WTC11 (cell line): ENCODE measurements around the gene PTGS1. TPM values are rescaled to one million over a fixed set of nuclear protein-coding genes. Genes with fewer than 3 reads are reported as not detected.

Source experiments
- CREB1 ChIP-seq: sonication (generic); formaldehyde crosslinking; IDR thresholded peaks from 2 replicates; pipeline ENCODE4 v1.8.0; 2023; ENCODE audit warnings: mild to moderate bottlenecking, missing genetic modification reagents
- CREM ChIP-seq: sonication (generic); formaldehyde crosslinking; IDR thresholded peaks from 2 replicates; pipeline ENCODE4 v1.8.1; 2022; ENCODE audit warnings: mild to moderate bottlenecking, missing genetic modification reagents, moderate library complexity
- ESRRA ChIP-seq: sonication (generic); formaldehyde crosslinking; IDR thresholded peaks from 2 replicates; pipeline ENCODE4 v1.8.1; 2022; ENCODE audit warnings: mild to moderate bottlenecking, missing genetic modification reagents, borderline replicate concordance
- GRHL2 ChIP-seq: fragments of 250-450 bp; sonication (Bioruptor Pico); IDR thresholded peaks from 2 replicates; pipeline ENCODE4 v1.8.0; 2022; ENCODE audit warnings: mild to moderate bottlenecking, moderate library complexity; ENCODE audit not compliant: insufficient replicate concordance, severe bottlenecking
- HMGA2 ChIP-seq: fragments of 250-450 bp; sonication (Bioruptor Pico); IDR thresholded peaks from 2 replicates; pipeline ENCODE4 v1.4.0; 2021; ENCODE audit warnings: mild to moderate bottlenecking, moderate library complexity
- JAZF1 ChIP-seq: fragments of 250-450 bp; sonication (Bioruptor Pico); IDR thresholded peaks from 2 replicates; pipeline ENCODE4 v1.9.0; 2021; ENCODE audit warnings: moderate library complexity, mild to moderate bottlenecking, inconsistent platforms
- NFATC4 ChIP-seq: fragments of 250-450 bp; sonication (Bioruptor Pico); IDR thresholded peaks from 2 replicates; pipeline ENCODE4 v1.9.0; 2021; ENCODE audit warnings: mild to moderate bottlenecking
- OVOL2 ChIP-seq: fragments of 250-450 bp; sonication (Bioruptor Pico); IDR thresholded peaks from 2 replicates; pipeline ENCODE4 v1.9.0; 2021; ENCODE audit warnings: mild to moderate bottlenecking, borderline replicate concordance
- SMAD4 ChIP-seq: sonication (generic); formaldehyde crosslinking; IDR thresholded peaks from 2 replicates; pipeline ENCODE4 v1.8.0; 2022; ENCODE audit warnings: mild to moderate bottlenecking, missing genetic modification reagents
- TCF7 ChIP-seq: sonication (generic); formaldehyde crosslinking; IDR thresholded peaks from 2 replicates; pipeline ENCODE4 v1.8.0; 2022; ENCODE audit warnings: mild to moderate bottlenecking, low read depth, missing genetic modification reagents, moderate library complexity
- ZBTB21 ChIP-seq: sonication (generic); formaldehyde crosslinking; IDR thresholded peaks from 2 replicates; pipeline ENCODE4 v1.8.1; 2023; ENCODE audit warnings: mild to moderate bottlenecking, missing genetic modification reagents, borderline replicate concordance
- ZNF232 ChIP-seq: sonication (generic); formaldehyde crosslinking; IDR thresholded peaks from 2 replicates; pipeline ENCODE4 v1.8.0; 2022; ENCODE audit warnings: mild to moderate bottlenecking, missing genetic modification reagents
- ZNF317 ChIP-seq: sonication (generic); formaldehyde crosslinking; IDR thresholded peaks from 2 replicates; pipeline ENCODE4 v1.8.1; 2023; ENCODE audit warnings: low read depth, mild to moderate bottlenecking, moderate library complexity, missing genetic modification reagents, borderline replicate concordance
- ZNF396 ChIP-seq: fragments of 250-450 bp; sonication (Bioruptor Pico); IDR thresholded peaks from 2 replicates; pipeline ENCODE4 v1.8.0; 2021; ENCODE audit warnings: mild to moderate bottlenecking, moderate library complexity, borderline replicate concordance
- ZNF416 ChIP-seq: fragments of 250-450 bp; sonication (Bioruptor Pico); IDR thresholded peaks from 2 replicates; pipeline ENCODE4 v1.9.0; 2021; ENCODE audit warnings: mild to moderate bottlenecking, inconsistent platforms
- total RNA-seq: library from RNA; stranded (reverse); gene quantifications from 3 replicates; pipeline ENCODE4 v1.2.3, GENCODE V29; 2021
- TF ChIP-seq, protein P1 (sequence below): fragments of 250-450 bp; sonication (Bioruptor Pico); IDR thresholded peaks from 2 replicates; pipeline ENCODE4 v1.8.0; 2021; ENCODE audit warnings: mild to moderate bottlenecking
- TF ChIP-seq, protein P2 (sequence below): sonication (generic); formaldehyde crosslinking; IDR thresholded peaks from 2 replicates; pipeline ENCODE4 v1.8.0; 2022; ENCODE audit warnings: mild to moderate bottlenecking, missing genetic modification reagents
- TF ChIP-seq, protein P3 (sequence below): fragments of 250-450 bp; sonication (Bioruptor Pico); IDR thresholded peaks from 2 replicates; pipeline ENCODE4 v1.9.0; 2021; ENCODE audit warnings: mild to moderate bottlenecking
- TF ChIP-seq, protein P4 (sequence below): sonication (generic); formaldehyde crosslinking; IDR thresholded peaks from 2 replicates; pipeline ENCODE4 v1.8.0; 2023; ENCODE audit warnings: missing genetic modification reagents
- TF ChIP-seq, protein P5 (sequence below): fragments of 250-450 bp; sonication (Bioruptor Pico); IDR thresholded peaks from 2 replicates; pipeline ENCODE4 v1.9.0; 2021; ENCODE audit warnings: mild to moderate bottlenecking, borderline replicate concordance
- TF ChIP-seq, protein P6 (sequence below): fragments of 250-450 bp; sonication (Bioruptor Pico); IDR thresholded peaks from 2 replicates; pipeline ENCODE4 v2.1.2; 2022; ENCODE audit warnings: mild to moderate bottlenecking, moderate library complexity
- TF ChIP-seq, protein P7 (sequence below): sonication (generic); formaldehyde crosslinking; IDR thresholded peaks from 2 replicates; pipeline ENCODE4 v1.8.0; 2022; ENCODE audit warnings: mild to moderate bottlenecking, missing genetic modification reagents
- TF ChIP-seq, protein P8 (sequence below): sonication (generic); formaldehyde crosslinking; IDR thresholded peaks from 2 replicates; pipeline ENCODE4 v1.8.1; 2022; ENCODE audit warnings: mild to moderate bottlenecking, moderate library complexity, missing genetic modification reagents
- TF ChIP-seq, protein P9 (sequence below): sonication (generic); formaldehyde crosslinking; IDR thresholded peaks from 2 replicates; pipeline ENCODE4 v1.8.1; 2022; ENCODE audit warnings: low read depth, missing genetic modification reagents, borderline replicate concordance

PTGS1 gene
- total RNA-seq, 1 experiment from 2014 or later, result 1.0 TPM

DNA sequence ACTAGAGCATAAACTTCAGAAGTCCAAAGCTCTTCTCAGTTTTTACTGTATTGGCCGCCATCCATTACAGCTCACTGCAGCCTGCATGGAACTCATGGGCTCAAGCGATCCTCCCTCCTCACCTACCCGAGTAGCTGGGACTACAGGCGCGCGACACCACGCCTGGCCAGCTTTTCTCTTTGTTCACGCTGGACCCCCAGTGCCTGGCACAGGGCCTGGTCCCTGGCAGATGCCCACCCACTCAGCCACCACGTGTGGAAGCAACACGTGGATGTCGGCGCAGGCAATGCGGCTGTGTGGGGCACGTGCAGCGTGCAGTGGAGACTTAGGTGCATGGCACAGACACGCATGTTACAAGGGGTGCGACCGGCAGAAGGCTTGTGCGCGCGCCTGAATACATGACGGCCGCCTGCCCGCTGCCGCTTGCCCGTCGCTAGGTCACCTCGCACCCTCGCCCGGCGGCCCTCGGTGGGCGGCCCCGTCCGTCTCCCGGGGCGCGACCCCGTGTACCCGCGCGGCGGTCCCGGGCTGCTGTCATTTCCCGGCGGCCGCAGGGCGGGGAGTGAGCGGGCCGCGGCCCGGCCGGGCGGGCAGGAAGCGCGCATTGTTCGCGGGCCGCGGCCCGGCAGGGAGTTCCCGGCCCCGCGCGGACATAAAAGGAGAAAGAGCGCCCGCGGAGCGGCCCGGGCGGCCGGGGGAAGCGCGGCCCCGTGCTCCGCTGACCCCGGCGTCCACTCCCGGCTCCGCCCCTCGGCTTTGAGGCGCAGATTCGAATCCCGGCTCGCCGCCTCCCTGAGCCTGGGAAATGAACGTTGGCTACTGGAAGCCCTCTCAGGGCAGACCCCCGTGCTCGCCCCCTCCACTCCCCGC lies 24.1 kb upstream of the PTGS1 start (continued):
- TF ChIP-seq, protein P1, sequence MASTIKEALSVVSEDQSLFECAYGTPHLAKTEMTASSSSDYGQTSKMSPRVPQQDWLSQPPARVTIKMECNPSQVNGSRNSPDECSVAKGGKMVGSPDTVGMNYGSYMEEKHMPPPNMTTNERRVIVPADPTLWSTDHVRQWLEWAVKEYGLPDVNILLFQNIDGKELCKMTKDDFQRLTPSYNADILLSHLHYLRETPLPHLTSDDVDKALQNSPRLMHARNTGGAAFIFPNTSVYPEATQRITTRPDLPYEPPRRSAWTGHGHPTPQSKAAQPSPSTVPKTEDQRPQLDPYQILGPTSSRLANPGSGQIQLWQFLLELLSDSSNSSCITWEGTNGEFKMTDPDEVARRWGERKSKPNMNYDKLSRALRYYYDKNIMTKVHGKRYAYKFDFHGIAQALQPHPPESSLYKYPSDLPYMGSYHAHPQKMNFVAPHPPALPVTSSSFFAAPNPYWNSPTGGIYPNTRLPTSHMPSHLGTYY (CRISPR knock-in tag), result no peak
- TF ChIP-seq, protein P2, sequence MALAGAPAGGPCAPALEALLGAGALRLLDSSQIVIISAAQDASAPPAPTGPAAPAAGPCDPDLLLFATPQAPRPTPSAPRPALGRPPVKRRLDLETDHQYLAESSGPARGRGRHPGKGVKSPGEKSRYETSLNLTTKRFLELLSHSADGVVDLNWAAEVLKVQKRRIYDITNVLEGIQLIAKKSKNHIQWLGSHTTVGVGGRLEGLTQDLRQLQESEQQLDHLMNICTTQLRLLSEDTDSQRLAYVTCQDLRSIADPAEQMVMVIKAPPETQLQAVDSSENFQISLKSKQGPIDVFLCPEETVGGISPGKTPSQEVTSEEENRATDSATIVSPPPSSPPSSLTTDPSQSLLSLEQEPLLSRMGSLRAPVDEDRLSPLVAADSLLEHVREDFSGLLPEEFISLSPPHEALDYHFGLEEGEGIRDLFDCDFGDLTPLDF (CRISPR knock-in tag), result no peak
- TF ChIP-seq TCF7, result no peak
- TF ChIP-seq ZNF317 (CRISPR knock-in tag), result no peak
- TF ChIP-seq CREM (CRISPR knock-in tag), result no peak
- no peak for TF ChIP-seq ZBTB21 (CRISPR knock-in tag)
- TF ChIP-seq, protein P3, sequence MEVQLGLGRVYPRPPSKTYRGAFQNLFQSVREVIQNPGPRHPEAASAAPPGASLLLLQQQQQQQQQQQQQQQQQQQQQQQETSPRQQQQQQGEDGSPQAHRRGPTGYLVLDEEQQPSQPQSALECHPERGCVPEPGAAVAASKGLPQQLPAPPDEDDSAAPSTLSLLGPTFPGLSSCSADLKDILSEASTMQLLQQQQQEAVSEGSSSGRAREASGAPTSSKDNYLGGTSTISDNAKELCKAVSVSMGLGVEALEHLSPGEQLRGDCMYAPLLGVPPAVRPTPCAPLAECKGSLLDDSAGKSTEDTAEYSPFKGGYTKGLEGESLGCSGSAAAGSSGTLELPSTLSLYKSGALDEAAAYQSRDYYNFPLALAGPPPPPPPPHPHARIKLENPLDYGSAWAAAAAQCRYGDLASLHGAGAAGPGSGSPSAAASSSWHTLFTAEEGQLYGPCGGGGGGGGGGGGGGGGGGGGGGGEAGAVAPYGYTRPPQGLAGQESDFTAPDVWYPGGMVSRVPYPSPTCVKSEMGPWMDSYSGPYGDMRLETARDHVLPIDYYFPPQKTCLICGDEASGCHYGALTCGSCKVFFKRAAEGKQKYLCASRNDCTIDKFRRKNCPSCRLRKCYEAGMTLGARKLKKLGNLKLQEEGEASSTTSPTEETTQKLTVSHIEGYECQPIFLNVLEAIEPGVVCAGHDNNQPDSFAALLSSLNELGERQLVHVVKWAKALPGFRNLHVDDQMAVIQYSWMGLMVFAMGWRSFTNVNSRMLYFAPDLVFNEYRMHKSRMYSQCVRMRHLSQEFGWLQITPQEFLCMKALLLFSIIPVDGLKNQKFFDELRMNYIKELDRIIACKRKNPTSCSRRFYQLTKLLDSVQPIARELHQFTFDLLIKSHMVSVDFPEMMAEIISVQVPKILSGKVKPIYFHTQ (CRISPR knock-in tag), result no peak
- TF ChIP-seq, protein P4, sequence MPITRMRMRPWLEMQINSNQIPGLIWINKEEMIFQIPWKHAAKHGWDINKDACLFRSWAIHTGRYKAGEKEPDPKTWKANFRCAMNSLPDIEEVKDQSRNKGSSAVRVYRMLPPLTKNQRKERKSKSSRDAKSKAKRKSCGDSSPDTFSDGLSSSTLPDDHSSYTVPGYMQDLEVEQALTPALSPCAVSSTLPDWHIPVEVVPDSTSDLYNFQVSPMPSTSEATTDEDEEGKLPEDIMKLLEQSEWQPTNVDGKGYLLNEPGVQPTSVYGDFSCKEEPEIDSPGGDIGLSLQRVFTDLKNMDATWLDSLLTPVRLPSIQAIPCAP (CRISPR knock-in tag), result 0 out of 2 replicates have a peak, but pooled peaks have one; percentile 53
- no peak for TF ChIP-seq CREB1 (CRISPR knock-in tag)
- no peak for TF ChIP-seq ZNF416 (CRISPR knock-in tag)
- TF ChIP-seq JAZF1 (CRISPR knock-in tag), result no peak
- TF ChIP-seq, protein P5, sequence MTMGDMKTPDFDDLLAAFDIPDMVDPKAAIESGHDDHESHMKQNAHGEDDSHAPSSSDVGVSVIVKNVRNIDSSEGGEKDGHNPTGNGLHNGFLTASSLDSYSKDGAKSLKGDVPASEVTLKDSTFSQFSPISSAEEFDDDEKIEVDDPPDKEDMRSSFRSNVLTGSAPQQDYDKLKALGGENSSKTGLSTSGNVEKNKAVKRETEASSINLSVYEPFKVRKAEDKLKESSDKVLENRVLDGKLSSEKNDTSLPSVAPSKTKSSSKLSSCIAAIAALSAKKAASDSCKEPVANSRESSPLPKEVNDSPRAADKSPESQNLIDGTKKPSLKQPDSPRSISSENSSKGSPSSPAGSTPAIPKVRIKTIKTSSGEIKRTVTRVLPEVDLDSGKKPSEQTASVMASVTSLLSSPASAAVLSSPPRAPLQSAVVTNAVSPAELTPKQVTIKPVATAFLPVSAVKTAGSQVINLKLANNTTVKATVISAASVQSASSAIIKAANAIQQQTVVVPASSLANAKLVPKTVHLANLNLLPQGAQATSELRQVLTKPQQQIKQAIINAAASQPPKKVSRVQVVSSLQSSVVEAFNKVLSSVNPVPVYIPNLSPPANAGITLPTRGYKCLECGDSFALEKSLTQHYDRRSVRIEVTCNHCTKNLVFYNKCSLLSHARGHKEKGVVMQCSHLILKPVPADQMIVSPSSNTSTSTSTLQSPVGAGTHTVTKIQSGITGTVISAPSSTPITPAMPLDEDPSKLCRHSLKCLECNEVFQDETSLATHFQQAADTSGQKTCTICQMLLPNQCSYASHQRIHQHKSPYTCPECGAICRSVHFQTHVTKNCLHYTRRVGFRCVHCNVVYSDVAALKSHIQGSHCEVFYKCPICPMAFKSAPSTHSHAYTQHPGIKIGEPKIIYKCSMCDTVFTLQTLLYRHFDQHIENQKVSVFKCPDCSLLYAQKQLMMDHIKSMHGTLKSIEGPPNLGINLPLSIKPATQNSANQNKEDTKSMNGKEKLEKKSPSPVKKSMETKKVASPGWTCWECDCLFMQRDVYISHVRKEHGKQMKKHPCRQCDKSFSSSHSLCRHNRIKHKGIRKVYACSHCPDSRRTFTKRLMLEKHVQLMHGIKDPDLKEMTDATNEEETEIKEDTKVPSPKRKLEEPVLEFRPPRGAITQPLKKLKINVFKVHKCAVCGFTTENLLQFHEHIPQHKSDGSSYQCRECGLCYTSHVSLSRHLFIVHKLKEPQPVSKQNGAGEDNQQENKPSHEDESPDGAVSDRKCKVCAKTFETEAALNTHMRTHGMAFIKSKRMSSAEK (CRISPR knock-in tag), result no peak
- TF ChIP-seq ESRRA (CRISPR knock-in tag), result no peak
- TF ChIP-seq, protein P6, sequence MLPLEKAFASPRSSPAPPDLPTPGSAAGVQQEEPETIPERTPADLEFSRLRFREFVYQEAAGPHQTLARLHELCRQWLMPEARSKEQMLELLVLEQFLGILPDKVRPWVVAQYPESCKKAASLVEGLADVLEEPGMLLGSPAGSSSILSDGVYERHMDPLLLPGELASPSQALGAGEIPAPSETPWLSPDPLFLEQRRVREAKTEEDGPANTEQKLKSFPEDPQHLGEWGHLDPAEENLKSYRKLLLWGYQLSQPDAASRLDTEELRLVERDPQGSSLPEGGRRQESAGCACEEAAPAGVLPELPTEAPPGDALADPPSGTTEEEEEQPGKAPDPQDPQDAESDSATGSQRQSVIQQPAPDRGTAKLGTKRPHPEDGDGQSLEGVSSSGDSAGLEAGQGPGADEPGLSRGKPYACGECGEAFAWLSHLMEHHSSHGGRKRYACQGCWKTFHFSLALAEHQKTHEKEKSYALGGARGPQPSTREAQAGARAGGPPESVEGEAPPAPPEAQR (CRISPR knock-in tag), result no peak
- no peak for TF ChIP-seq HMGA2 (CRISPR knock-in tag)
- TF ChIP-seq GRHL2 (CRISPR knock-in tag), result no peak
- no peak for TF ChIP-seq ZNF396 (CRISPR knock-in tag)
- no peak for TF ChIP-seq SMAD4 (CRISPR knock-in tag)
- TF ChIP-seq, protein P7, sequence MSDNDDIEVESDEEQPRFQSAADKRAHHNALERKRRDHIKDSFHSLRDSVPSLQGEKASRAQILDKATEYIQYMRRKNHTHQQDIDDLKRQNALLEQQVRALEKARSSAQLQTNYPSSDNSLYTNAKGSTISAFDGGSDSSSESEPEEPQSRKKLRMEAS, result peak; percentile 92
- no peak for TF ChIP-seq ZNF232
- TF ChIP-seq, protein P8, sequence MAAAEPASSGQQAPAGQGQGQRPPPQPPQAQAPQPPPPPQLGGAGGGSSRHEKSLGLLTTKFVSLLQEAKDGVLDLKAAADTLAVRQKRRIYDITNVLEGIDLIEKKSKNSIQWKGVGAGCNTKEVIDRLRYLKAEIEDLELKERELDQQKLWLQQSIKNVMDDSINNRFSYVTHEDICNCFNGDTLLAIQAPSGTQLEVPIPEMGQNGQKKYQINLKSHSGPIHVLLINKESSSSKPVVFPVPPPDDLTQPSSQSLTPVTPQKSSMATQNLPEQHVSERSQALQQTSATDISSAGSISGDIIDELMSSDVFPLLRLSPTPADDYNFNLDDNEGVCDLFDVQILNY (CRISPR knock-in tag), result peak; percentile 62; the same call in 1 of the 2 replicates
- no peak for TF ChIP-seq OVOL2 (CRISPR knock-in tag)
- no peak for TF ChIP-seq NFATC4 (CRISPR knock-in tag)
- TF ChIP-seq, protein P9, sequence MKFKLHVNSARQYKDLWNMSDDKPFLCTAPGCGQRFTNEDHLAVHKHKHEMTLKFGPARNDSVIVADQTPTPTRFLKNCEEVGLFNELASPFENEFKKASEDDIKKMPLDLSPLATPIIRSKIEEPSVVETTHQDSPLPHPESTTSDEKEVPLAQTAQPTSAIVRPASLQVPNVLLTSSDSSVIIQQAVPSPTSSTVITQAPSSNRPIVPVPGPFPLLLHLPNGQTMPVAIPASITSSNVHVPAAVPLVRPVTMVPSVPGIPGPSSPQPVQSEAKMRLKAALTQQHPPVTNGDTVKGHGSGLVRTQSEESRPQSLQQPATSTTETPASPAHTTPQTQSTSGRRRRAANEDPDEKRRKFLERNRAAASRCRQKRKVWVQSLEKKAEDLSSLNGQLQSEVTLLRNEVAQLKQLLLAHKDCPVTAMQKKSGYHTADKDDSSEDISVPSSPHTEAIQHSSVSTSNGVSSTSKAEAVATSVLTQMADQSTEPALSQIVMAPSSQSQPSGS, result no peak
